Measurements from ENCODE around the gene MMP17. TPM values are rescaled to one million over a fixed set of nuclear protein-coding genes. Genes with fewer than 3 reads are reported as not detected.

Gene MMP17
- total and polyA plus RNA-seq, 2 of the 4 experiments (the other 2 are of a cell fraction), result 1.4 to 11.8 TPM

GRCh38 chr12:131840643-131841416 lies 12.6 kb downstream of the MMP17 start:
- H3K79me1 ChIP-seq (ENCODE audit: low read depth in 1 of 2, low read length in 2 of 2), result no peaks in the 10 kb centered on the region
- no peak overlapping the region for H2AK9ac ChIP-seq (replicated peaks; ENCODE audit: low read depth, low read length, poor library complexity)
- H3K27ac ChIP-seq (ENCODE audit: insufficient read depth, low read length), result no peak overlapping the region
- BruUV-seq (replicated peaks), result no TSS peak
- ChIA-PET CTCF (no interaction called here), POLR2A (ENCODE audit: unreplicated experiment) (no interaction called here)
- H3K9ac ChIP-seq (ENCODE audit: low read depth, low read length), result no peak overlapping the region
- ATAC-seq (ENCODE audit: low read depth) (no peak), DNase-seq (no peak)
- no peak overlapping the region for H3K18ac ChIP-seq (ENCODE audit: low read depth, low read length)
- no peaks in the 10 kb centered on the region for H3K9me1 ChIP-seq (ENCODE audit: insufficient read depth, low read length)
- in situ Hi-C loops (cut with MboI; ENCODE audit: low sequenced_read_pairs), result loop anchor here (25.0 kb wide), 1 partner anchor 729 kb away; no protein-coding TSS in a partner anchor
- H2BK120ac ChIP-seq (ENCODE audit: low read depth, low read length), result no peak overlapping the region
- H2BK5ac ChIP-seq (ENCODE audit: low read depth, low read length, poor library complexity, severe bottlenecking), result no peak overlapping the region
- H4K91ac ChIP-seq (ENCODE audit: insufficient read depth, low read depth, low read length), result no peak overlapping the region
- no peak overlapping the region for H2AK5ac ChIP-seq (ENCODE audit: low read depth, low read length)
- no peaks in the 10 kb centered on the region; the same call in 1 of the 2 replicates for H4K20me1 ChIP-seq (ENCODE audit: insufficient read depth, low read length)
- H3K14ac ChIP-seq (replicated peaks; ENCODE audit: low read depth, low read length), result no peak overlapping the region
- H3K4me3 ChIP-seq (ENCODE audit: insufficient read depth, low read depth, low read length), result no peak overlapping the region
- H3K4me1 ChIP-seq (ENCODE audit: control insufficient read depth, insufficient read depth, low read length), result no peaks in the 10 kb centered on the region
- peaks cover 7% of the 10 kb centered on the region; the same call in 1 of the 2 replicates for H3K36me3 ChIP-seq (ENCODE audit: control insufficient read depth, insufficient read depth, low read length)
- intact Hi-C loops (cut with micrococcal nuclease), result no loop called here
- dilution Hi-C loops (cut with HindIII; ENCODE audit: low sequenced_read_pairs, unreplicated experiment), result no loop called here
- H3K4me2 ChIP-seq (ENCODE audit: low read depth, low read length), result no peak overlapping the region
- no peak overlapping the region for H4K8ac ChIP-seq (ENCODE audit: low read depth in 2 of 2, low read length in 2 of 2)
- no peak overlapping the region for H2AFZ ChIP-seq (replicated peaks; ENCODE audit: low read length, poor library complexity)
- no peak overlapping the region for H3K56ac ChIP-seq (ENCODE audit: extremely low read depth, insufficient read depth, low read length)
- H3K23ac ChIP-seq (ENCODE audit: low read depth, low read length), result no peak overlapping the region
- no peaks in the 10 kb centered on the region for H3K9me3 ChIP-seq (ENCODE audit: control insufficient read depth, insufficient read depth, low read length)
- H3K27me3 ChIP-seq (ENCODE audit: control insufficient read depth, insufficient read depth, low read length), result no peaks in the 10 kb centered on the region
- no peak overlapping the region for H2BK20ac ChIP-seq (ENCODE audit: low read depth, low read length)
- no peak overlapping the region for H2BK15ac ChIP-seq (ENCODE audit: low read depth, low read length)
- TF ChIP-seq POLR2A (IDR thresholded peaks at IDR 0.05; ENCODE audit: low read depth, low read length), result no peak
- no peak for TF ChIP-seq CEBPB (IDR thresholded peaks at IDR 0.05; ENCODE audit: low read depth, low read length)
- TF ChIP-seq FOS (IDR thresholded peaks at IDR 0.05; ENCODE audit: low read depth, low read length), result no peak
- TF ChIP-seq CHD1 (IDR thresholded peaks at IDR 0.05; ENCODE audit: low read depth, low read length), result no peak
- no peak for TF ChIP-seq SMC3 (IDR thresholded peaks at IDR 0.05; ENCODE audit: low read depth, low read length)
- no peak for TF ChIP-seq RAD21 (IDR thresholded peaks at IDR 0.05; ENCODE audit: low read length)
- TF ChIP-seq, protein P1, sequence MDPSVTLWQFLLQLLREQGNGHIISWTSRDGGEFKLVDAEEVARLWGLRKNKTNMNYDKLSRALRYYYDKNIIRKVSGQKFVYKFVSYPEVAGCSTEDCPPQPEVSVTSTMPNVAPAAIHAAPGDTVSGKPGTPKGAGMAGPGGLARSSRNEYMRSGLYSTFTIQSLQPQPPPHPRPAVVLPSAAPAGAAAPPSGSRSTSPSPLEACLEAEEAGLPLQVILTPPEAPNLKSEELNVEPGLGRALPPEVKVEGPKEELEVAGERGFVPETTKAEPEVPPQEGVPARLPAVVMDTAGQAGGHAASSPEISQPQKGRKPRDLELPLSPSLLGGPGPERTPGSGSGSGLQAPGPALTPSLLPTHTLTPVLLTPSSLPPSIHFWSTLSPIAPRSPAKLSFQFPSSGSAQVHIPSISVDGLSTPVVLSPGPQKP (IDR thresholded peaks at IDR 0.05; ENCODE audit: borderline replicate concordance, low read depth, low read length), result no peak
- TF ChIP-seq BHLHE40 (IDR thresholded peaks at IDR 0.05; ENCODE audit: low read depth, low read length), result no peak
- TF ChIP-seq NFE2L2 (IDR thresholded peaks at IDR 0.05; ENCODE audit: low read depth, low read length), result no peak
- TF ChIP-seq USF2 (IDR thresholded peaks at IDR 0.05; ENCODE audit: low read depth, low read length), result no peak
- no peak overlapping the region for H4K5ac ChIP-seq (ENCODE audit: low read depth, low read length)
- H3K4ac ChIP-seq (ENCODE audit: low read depth, low read length), result no peak overlapping the region
- WGBS, 2 experiments (ENCODE audit: extremely low coverage in 2 of 2, insufficient read length in 1 of 2), result 80% methylated on average over 40 of the region's 46 CpGs; no CpG with 5 or more reads in 1 of the 2 experiments
